ENCODE results near the gene AGTR1. TPM values are rescaled to one million over a fixed set of nuclear protein-coding genes. Genes with fewer than 3 reads are reported as not detected.
A peak's percentile ranks its signal among the peaks of the same experiment; 100 is the strongest.

Gene AGTR1
- 10 to 100 TPM; 18.9 to 31.8 (median 25.8) TPM for polyA plus RNA-seq (ENCODE audit: insufficient read length in 4 of 4)

DNA sequence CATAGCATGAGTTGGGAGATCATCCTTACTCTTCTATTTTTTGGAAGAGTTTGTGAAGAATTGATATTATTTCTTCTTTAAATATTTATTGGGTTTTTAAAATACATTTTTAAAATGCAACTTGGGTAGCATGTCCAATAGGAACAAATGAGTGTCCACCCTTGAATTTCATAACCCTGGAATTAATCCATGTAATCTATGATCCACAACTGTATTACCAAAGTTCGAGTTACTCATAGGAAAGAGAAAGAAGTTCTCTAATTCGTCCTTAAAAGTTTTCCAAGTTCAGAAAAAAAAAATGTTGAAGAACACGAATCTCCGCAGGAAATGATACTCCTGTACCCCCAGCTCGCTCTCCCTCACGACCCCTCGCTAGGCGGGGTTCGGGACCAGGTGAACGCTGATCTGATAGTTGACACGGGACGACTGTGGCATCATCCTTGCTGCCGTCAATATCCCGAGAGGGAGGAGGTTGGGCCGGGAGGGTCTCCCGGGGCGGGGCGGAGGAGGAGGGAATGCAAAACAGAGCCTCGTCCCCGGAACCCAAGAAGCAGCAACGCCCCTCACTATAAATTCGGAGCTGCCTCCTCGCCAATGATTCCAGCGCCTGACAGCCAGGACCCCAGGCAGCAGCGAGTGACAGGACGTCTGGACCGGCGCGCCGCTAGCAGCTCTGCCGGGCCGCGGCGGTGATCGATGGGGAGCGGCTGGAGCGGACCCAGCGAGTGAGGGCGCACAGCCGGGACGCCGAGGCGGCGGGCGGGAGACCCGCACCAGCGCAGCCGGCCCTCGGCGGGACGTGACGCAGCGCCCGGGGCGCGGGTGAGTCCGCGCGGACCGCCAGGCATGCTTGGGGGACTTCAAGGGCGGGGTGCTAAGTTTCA lies at the start of gene AGTR1:
Gene AGTR1 (plus strand): TSS at position 598 of the 884 bp plus-strand sequence. CDS start 43,133 bp downstream, outside the sequence.
- peak; percentile 43 to 56 (median 52) for DNase-seq (ENCODE audit: low read depth in 4 of 4, low spot score in 3 of 4)

DNA sequence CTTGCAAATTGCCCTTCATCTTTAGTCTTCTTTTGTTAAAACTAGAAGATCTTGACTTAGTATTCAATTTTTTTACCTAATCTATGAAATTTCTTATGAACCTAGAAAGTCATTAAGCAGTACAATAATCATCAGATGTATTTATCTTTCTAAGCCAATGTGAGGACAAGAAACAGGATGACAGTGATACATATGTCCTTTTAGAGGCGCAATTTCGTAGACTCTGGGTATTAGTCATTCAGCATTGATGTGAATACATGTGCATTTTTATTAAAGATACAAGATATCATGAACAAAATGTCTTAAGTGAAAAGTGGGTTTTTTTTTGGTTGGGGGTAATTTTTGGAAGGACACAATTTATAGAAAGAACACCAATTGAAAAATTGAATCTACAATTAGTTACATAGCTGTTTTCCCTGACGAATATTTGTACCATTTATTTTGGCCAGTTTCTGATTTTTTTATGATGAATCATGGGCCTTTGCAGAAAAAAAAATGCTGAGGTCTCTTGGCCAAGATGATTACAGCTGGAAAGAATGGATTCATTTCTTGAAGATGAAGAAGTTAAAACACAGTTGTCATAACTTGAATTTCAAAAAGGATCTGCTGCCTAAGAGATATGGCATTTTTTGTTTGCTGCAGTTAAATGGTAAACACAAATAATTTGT lies 48.9 kb upstream of the AGTR1 start:
- no peak for DNase-seq (ENCODE audit: low read depth in 4 of 4, low spot score in 3 of 4)

DNA sequence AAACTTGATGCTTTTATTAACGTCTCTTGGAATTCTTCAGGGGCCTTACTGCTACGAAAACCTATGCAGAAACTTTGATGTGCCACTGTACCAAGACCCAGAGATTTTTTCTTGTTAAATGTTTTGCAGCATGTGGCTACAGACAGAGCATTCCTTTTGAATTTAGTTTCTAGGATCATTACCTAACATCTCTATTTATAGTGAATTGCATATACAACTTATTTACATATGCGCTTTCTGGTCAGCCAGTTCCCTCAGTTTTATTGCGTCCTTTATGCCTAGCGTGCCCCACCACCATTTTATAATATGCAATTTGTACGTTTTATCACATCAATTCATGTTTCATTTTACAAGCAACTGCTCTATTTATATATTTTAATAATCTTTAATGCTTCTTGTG lies 46.2 kb upstream of the AGTR1 start:
- DNase-seq (ENCODE audit: low read depth in 4 of 4, low spot score in 3 of 4) = no peak

DNA sequence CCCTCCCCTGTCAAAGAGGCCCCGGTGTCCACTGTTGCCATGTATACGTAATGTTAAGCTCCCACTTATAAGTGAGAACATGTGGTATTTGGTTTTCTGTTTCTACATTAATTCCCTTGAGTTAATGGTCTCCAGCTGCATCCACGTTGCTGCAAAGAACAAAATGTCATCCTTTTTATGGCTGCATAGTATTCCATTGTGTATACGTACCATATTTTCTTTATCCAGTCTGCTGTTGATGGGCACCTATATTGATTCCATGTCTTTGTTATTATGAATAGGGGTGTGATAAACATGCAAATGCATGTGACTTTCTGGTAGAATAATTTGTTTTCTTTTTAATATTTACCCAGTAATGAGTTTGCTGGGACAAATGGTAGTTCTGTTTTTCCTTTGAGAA lies 43.3 kb upstream of the AGTR1 start:
- DNase-seq (ENCODE audit: low read depth in 4 of 4, low spot score in 3 of 4) = no peak

DNA sequence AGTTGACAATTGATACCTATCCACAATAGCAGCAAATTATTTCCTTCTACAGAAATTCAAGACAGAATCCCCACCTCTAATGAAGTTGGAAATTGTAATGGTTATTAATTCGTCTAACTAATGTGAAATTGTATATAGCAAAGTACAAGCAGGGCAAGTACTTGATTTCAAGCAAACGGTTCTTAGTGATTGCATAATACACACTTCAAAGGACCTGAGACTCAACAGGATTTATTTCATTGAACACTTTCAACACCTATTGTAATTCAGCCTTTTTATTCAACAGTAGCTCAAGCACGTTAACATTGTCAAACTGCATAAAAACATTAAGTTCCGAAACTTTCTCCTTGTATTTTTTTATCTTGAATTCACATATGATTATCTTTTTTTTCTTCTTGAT lies 40.2 kb upstream of the AGTR1 start:
- no peak for DNase-seq (ENCODE audit: low read depth in 4 of 4, low spot score in 3 of 4)

DNA sequence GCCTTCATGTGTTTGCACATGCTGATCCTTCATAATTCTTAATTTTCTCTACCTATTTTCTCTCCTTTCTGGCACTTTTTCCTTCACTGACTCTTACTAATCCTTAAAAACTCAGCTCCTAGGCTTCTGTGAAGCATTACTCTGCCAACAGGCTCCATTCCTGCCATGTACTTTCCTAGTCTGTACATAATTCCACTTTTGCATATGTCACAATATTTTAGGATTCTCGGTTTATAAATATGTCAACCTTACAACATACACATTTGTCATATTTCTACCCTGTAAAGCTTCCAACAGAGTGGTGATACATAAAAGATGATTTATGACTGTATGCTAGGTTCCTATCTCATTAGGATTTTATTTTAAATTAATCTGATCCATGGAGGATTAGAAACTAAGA lies 38.2 kb upstream of the AGTR1 start:
- DNase-seq (ENCODE audit: low read depth in 4 of 4, low spot score in 3 of 4) = no peak

DNA sequence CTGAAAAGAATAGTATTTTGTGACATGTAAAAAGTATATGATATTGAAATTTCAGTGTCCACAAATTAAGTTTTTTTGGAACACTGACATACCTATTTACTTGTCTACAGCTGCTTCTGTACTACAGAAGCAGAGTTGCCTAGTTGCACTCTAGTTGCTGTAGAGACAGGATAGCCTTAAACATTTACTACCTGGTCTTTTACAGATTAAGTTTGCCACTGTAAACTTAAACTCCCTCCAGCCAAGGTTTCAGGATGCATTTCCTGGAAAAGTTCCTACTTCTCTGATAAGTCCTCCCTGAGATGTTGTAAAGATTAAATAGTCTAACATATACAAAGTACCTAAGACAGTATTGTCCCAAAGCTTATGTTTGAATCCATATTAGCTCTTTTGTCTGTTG lies 17.4 kb upstream of the AGTR1 start:
- no peak for DNase-seq (ENCODE audit: low read depth in 4 of 4, low spot score in 3 of 4)

DNA sequence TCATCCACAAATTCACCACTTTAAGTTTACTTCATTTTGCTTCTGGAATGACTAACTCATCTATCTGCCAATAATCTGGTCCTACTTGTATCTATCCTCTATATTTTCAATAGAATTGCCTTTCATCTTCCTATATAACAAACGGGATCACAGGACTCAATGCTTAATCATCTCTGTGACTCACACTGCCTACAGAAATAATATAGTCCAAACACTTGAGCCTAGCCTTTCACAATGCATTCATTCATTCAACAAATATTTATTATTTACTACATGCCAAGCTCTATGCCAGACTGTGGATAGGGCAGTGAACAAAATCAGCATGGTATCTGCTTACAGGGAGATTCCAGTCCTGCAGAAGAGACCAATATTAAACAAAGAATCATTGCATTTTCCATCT lies 16.6 kb upstream of the AGTR1 start:
- no peak for DNase-seq (ENCODE audit: low read depth in 4 of 4, low spot score in 3 of 4)

DNA sequence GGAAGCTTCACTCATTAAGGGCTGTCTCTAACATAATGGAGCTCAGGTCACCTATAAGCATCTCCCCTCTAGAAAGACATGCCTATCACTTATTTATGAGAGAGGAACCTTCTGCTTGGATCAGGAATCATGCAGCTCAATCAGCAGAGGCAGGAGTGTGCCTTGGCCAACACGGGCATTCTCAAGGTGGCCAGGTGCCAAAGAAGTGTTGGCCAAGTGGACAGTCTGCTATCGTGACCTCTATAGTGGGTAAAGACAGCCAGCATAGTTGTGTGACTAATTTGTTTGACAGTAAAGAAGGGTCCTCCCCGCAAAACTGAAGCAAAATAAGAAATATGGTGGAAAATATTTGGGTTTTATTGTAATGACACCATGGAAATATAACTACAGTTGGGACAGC lies 14.7 kb upstream of the AGTR1 start:
- DNase-seq (ENCODE audit: low read depth in 4 of 4, low spot score in 3 of 4) = no peak

DNA sequence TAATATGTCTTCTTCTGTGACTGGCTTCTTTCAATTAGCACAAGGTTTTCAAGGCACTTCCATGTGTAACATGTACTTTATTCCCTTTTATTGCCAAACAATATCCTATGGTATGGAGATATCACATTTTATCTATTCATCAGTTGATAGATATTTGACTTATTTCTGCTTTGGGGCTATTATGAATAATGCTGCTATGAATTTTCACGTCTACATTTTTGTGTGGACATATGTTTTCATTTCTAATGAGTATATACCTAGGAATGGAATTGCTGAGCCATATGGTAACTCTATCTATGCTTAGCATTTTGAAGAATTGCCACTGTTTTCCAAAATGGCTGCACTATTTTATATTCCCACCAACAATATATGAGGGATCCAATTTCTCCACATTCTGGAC lies 3.6 kb upstream of the AGTR1 start:
- no peak for DNase-seq (ENCODE audit: low read depth in 4 of 4, low spot score in 3 of 4)

DNA sequence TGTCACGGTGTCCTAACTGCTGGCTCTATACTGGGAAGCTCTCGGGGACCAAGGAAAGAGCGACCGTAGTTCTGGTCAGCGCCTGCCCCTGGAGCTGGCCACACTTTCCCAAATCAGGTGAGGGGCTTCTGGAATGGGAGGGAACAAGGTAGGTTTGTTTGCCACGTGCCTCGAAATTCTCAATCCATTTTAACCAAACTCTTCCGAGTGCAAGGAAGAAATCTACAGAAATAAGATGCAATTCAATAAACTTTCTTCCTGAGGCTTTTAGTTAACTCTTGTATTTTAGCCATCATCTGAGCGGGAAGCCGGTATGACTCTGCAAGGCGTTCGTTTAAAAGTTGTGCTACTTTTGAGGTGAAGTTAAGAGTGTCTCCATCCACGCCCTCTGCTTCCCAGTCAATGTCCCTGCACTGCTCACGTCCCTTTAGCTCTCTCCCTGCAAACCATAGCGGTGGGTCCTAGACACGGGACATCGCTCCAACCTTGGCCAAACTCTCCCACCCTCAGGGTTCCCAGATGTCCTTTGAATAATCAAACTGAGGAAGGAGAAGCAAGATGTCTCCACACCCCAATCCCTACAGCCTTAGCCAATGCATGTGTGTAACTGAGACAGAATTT lies 597 bp downstream of the AGTR1 start:
- DNase-seq (ENCODE audit: low read depth in 4 of 4, low spot score in 3 of 4) = no peak

DNA sequence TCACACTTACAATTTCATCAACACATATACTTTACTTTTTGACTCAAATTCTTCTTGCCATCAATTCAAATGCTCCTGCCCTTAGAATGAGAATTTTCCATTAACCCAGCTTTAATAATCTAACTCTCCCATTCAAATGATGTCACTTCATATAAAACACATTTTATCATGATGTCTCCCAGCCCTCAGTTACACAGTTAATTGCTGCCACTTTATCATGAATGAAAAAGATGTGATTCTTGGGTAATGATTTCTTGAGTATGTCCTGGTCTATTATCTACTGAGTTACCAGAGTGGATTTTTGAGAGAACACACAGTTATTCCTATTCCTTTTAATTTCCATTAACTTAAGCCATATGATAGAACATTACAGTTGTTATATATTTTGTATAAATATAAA lies 7.6 kb downstream of the AGTR1 start:
- no peak for DNase-seq (ENCODE audit: low read depth in 4 of 4, low spot score in 3 of 4)

DNA sequence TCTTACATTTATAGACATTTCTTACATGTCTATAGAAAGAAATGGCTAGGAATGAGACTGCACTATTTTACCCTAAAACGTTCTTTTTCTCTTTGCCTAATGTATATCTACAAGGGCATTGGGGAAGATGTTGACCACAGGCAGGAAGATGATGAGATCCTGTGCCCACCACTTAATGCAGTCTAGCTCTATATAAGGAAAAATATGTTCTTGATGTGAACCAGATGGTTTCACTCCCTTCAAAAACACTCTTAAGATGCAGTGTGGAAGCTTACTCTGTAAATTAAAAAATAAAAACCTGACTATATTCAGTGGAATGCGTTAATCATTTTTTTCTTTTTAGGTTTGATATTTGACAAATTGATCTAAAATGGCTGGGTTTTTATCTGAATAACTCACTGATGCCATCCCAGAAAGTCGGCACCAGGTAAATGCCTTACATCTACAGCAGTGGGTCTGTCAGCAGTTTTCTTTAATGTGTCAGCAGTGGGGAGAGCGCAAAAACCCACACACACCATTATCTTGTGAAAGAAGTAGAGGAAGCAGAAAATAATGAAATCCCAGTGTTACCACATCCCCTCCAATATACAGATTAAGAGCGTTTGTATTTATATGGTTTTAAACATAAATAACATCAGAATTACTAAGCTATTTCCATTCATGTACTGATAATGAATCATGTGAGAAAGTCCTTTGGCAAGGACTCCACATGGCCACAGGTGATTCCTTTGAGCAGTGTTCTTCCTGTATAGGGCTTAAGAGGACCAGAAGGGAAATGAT lies 10.1 kb downstream of the AGTR1 start:
- no peak for DNase-seq (ENCODE audit: low read depth in 4 of 4, low spot score in 3 of 4)

DNA sequence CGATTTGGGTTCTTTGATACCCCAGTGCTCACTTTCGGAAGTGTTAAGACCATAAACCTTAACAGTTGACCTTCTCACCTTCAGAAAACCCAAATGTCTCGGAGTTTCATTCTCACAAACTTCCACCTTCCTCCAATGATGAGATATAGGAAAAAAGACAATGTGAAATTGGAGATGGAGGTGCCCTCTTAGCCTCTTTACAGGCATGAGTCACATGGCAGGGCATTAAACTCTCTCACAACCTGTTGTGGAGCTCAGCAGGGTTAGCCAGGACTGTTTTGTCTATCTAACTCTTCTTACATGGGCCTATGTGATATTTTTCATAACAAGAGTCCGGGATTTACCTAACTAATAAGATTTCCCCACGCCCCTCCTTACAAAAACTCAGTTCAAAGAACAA lies 10.7 kb downstream of the AGTR1 start:
- DNase-seq (ENCODE audit: low read depth in 4 of 4, low spot score in 3 of 4) = no peak

DNA sequence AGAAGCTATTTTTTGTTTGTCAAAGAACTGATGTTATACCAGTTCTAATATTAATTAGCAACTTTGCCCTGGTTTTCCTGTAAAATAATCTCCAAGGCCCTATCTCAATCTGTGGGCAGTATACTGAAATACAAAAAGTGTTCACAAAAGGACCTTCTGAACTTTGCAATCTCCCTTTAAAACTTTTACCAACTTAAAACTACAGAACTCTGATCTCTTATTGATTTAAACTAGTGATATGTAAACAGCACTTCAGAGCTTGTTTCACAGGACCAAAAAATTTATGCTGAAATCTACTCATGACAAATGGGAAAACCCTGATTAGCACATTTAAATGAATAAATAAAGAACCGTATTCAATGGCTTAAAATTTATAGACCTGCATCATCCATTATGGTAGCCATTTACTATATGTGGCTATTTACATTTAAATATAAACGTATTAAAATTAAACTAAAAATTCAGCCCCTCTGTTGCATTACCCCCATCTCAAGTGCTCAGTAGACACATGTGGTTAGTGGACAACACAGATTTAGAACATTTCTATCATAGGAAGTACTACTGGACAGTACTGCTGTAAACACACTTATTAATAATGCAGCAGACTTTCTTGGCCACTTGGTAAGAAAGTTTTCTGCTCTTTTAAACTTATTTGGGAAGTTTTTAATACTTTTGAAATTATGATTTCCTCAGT lies 12.0 kb downstream of the AGTR1 start:
- DNase-seq (ENCODE audit: low read depth in 4 of 4, low spot score in 3 of 4) = no peak

DNA sequence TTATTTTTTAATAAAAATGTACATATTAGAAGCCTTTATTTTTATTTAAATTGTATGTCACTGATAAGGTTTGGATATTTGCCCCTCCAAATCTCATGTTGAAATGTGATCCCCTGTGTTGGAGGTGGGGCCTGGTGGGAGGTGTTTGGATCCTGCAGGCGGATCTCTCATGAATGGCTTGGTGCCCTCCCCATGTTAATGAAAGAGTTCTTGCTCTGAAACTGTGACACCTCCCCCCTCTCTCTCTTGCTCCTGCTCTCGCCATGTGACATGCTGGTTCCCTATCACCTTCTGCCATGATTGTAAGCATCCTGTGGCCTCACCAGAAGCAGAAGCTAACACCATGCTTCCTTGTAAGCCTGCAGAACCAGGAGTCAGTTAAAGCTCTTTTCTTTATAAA lies 13.0 kb downstream of the AGTR1 start:
- DNase-seq (ENCODE audit: low read depth in 4 of 4, low spot score in 3 of 4) = no peak

DNA sequence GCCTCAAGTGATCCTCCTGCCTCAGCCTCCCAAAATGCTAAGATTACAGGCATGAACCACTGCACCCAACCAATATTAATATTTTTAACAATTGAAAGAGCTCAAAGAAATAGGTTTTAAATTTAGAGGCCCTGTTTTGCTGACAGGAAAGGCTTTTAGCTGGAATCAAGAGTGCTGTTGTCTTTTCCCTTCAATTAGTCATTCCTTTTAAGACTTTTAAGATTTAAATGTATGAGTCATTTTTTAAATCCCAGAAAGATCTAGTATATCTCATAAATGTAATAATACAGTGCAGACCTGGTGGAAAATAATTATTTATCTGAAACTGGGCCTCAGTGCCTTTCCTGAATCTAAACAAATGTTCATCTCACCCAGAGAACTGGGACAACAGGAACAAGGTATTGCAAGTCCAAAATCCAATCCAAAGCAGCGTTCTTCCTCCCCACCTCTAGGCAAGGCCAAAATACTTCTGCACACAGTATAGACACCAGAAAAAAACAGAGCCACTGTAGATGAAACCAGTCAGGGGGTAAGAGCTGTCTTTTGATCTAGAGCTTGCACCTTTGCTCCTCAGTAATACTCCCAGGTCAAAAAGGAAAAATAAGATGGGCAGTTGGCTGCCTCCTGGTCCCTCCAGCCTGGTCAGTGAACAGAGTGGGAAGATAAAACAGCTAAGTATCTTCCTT lies 14.4 kb downstream of the AGTR1 start:
- DNase-seq (ENCODE audit: low read depth in 4 of 4, low spot score in 3 of 4) = no peak

DNA sequence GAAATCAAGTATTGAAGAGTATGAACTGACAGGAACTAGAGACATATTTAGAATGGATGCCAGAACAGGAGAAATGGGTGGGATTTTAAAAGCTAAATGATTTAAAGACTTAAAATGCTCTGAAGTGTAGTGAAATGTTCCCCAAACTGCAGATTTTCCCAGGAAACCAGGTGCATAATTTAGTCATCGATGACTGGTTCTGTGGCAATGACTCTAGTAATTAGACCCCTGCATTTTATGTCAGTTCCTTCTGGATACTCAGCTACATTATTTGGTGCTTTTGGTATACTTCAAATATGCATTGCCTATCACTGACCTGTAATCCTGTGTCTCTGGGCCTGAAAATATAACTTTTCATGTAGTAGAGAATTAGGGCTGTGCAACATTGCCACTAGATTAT lies 16.8 kb downstream of the AGTR1 start:
- no peak for DNase-seq (ENCODE audit: low read depth in 4 of 4, low spot score in 3 of 4)

DNA sequence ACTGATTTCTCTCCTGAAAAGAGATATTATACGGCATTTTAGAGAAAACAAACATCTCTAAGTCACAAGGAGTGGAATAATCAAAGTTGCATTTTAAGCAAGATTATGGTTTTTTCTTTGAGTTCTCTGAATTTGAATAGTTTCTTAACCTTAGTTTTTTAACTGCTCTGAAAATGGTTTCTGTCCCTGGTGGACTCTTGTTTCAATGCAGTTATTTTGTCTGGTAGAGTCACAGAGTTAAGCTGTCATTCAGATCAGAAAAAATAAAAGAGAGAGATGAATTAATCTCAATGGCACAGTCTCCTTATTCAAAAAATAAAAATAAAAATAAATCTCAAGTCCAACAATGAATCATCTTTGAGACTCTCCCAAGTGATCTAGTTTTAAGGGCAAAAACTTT lies 19.0 kb downstream of the AGTR1 start:
- DNase-seq (ENCODE audit: low read depth in 4 of 4, low spot score in 3 of 4) = no peak

All from right renal pelvis (tissue), 4 donors.